Measurements from ENCODE around the gene AKAP8L.

GRCh38 chr19:15425321-15425950, 6.6 kb upstream of the AKAP8L start:
- TF ChIP-seq, protein P1, sequence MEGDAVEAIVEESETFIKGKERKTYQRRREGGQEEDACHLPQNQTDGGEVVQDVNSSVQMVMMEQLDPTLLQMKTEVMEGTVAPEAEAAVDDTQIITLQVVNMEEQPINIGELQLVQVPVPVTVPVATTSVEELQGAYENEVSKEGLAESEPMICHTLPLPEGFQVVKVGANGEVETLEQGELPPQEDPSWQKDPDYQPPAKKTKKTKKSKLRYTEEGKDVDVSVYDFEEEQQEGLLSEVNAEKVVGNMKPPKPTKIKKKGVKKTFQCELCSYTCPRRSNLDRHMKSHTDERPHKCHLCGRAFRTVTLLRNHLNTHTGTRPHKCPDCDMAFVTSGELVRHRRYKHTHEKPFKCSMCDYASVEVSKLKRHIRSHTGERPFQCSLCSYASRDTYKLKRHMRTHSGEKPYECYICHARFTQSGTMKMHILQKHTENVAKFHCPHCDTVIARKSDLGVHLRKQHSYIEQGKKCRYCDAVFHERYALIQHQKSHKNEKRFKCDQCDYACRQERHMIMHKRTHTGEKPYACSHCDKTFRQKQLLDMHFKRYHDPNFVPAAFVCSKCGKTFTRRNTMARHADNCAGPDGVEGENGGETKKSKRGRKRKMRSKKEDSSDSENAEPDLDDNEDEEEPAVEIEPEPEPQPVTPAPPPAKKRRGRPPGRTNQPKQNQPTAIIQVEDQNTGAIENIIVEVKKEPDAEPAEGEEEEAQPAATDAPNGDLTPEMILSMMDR (IDR thresholded peaks at IDR 0.05; ENCODE audit: low read depth, low read length, missing input control): no peak
- no peak for TF ChIP-seq SP1 (IDR thresholded peaks at IDR 0.05)
- no peak for TF ChIP-seq EGR1 (IDR thresholded peaks at IDR 0.05; ENCODE audit: low read depth in 2 of 2)
- no peak for TF ChIP-seq HNF4G (IDR thresholded peaks at IDR 0.05)
- TF ChIP-seq, protein P2, sequence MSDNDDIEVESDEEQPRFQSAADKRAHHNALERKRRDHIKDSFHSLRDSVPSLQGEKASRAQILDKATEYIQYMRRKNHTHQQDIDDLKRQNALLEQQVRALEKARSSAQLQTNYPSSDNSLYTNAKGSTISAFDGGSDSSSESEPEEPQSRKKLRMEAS (IDR thresholded peaks at IDR 0.05): no peak
- TF ChIP-seq, protein P3, sequence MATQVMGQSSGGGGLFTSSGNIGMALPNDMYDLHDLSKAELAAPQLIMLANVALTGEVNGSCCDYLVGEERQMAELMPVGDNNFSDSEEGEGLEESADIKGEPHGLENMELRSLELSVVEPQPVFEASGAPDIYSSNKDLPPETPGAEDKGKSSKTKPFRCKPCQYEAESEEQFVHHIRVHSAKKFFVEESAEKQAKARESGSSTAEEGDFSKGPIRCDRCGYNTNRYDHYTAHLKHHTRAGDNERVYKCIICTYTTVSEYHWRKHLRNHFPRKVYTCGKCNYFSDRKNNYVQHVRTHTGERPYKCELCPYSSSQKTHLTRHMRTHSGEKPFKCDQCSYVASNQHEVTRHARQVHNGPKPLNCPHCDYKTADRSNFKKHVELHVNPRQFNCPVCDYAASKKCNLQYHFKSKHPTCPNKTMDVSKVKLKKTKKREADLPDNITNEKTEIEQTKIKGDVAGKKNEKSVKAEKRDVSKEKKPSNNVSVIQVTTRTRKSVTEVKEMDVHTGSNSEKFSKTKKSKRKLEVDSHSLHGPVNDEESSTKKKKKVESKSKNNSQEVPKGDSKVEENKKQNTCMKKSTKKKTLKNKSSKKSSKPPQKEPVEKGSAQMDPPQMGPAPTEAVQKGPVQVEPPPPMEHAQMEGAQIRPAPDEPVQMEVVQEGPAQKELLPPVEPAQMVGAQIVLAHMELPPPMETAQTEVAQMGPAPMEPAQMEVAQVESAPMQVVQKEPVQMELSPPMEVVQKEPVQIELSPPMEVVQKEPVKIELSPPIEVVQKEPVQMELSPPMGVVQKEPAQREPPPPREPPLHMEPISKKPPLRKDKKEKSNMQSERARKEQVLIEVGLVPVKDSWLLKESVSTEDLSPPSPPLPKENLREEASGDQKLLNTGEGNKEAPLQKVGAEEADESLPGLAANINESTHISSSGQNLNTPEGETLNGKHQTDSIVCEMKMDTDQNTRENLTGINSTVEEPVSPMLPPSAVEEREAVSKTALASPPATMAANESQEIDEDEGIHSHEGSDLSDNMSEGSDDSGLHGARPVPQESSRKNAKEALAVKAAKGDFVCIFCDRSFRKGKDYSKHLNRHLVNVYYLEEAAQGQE (IDR thresholded peaks at IDR 0.05): no peak
- no peak for TF ChIP-seq JUND (IDR thresholded peaks at IDR 0.05)
- no peak for TF ChIP-seq NR2F2 (IDR thresholded peaks at IDR 0.05)
- no peak for TF ChIP-seq ATF3 (IDR thresholded peaks at IDR 0.05)
- no peak for TF ChIP-seq GABPA (IDR thresholded peaks at IDR 0.05 in 1 of 2, conservative IDR thresholded peaks at IDR 0.05 in 1 of 2)
- no peak for TF ChIP-seq TAF1 (conservative IDR thresholded peaks at IDR 0.05)
- TF ChIP-seq YY1 (IDR thresholded peaks at IDR 0.05): no peak
- TF ChIP-seq RAD21 (IDR thresholded peaks at IDR 0.05): no peak
- TF ChIP-seq FOXA2 (IDR thresholded peaks at IDR 0.05): no peak
